HepG2 (cell line): ENCODE measurements around the gene RSPH9. TPM values are rescaled to one million over a fixed set of nuclear protein-coding genes. Genes with fewer than 3 reads are reported as not detected.
A peak's percentile ranks its signal among the peaks of the same experiment; 100 is the strongest.

Source experiments
- AGO2 ChIP-seq: fragments of 200-400 bp; formaldehyde crosslinking; optimal IDR thresholded peaks from 2 replicates; pipeline ENCODE3; 2017; ENCODE audit warnings: mild to moderate bottlenecking, low read depth, low read length, moderate library complexity
- FLYWCH1 ChIP-seq: sonication (generic); formaldehyde crosslinking; IDR thresholded peaks from 2 replicates; pipeline ENCODE4 v1.8.1; 2023; ENCODE audit warnings: mild to moderate bottlenecking, missing genetic modification reagents
- GABPA ChIP-seq, 2 experiments: IDR thresholded peaks; 2 replicates each; pipeline ENCODE4 v1.6.1; 2011 to 2016; ENCODE audit warnings: low read depth in 2 of 2, low read length in 1 of 2, missing biosample characterization in 1 of 2, missing genetic modification characterization in 1 of 2
- MATR3 ChIP-seq: sonication (generic); formaldehyde crosslinking; IDR thresholded peaks from 2 replicates; pipeline ENCODE4 v1.4.0; 2020; ENCODE audit warnings: missing genetic modification reagents
- MIER3 ChIP-seq: IDR thresholded peaks from 2 replicates; pipeline ENCODE4 v1.6.1; 2016; ENCODE audit warnings: missing compliant biosample characterization, borderline replicate concordance
- PHF5A ChIP-seq: IDR thresholded peaks from one replicate; pipeline ENCODE4 v1.6.1; 2018; ENCODE audit warnings: low read depth, missing genetic modification reagents; ENCODE audit not compliant: unreplicated experiment
- POGZ ChIP-seq: sonication (generic); formaldehyde crosslinking; IDR thresholded peaks from 2 replicates; pipeline ENCODE4 v1.4.0; 2020; ENCODE audit warnings: mild to moderate bottlenecking, missing genetic modification reagents
- ZBTB3 ChIP-seq: sonication (generic); formaldehyde crosslinking; IDR thresholded peaks from 2 replicates; pipeline ENCODE4 v1.4.0; 2020; ENCODE audit warnings: low read depth, mild to moderate bottlenecking, moderate library complexity, missing genetic modification reagents, borderline replicate concordance
- ZMAT3 ChIP-seq: sonication (generic); formaldehyde crosslinking; conservative IDR thresholded peaks from 2 replicates; pipeline ENCODE4 v1.7.0; 2021; ENCODE audit warnings: missing genetic modification reagents
- ZNF616 ChIP-seq: sonication (generic); formaldehyde crosslinking; IDR thresholded peaks from 2 replicates; pipeline ENCODE4 v1.5.0; 2020; ENCODE audit warnings: low read depth, mild to moderate bottlenecking, missing genetic modification reagents
- polyA plus RNA-seq, 8 experiments: library from polyadenylated mRNA; depleted of rRNA in 3 of 8; stranded (reverse) in 7 of 8; unstranded in 1 of 8; fragments of >200 nt; fragmentation: Illumina TruSeq in 4 of 8; extraction: Trizol in 4 of 8; gene quantifications; 2 replicates each; pipeline versions ENCODE4 v1.2.1 to v1.2.3, GENCODE V29; 2011 to 2016; ENCODE audit warnings: low read depth in 4 of 8, missing spikeins in 1 of 8, mixed read lengths in 1 of 8; ENCODE audit not compliant: insufficient read depth in 1 of 8
- total RNA-seq, 5 experiments: library from RNA; depleted of rRNA; stranded (reverse); fragments of >200 nt; fragmentation: Illumina TruSeq; extraction: Trizol; gene quantifications; 2 replicates each; pipeline ENCODE4 v1.2.3, GENCODE V29; 2016; ENCODE audit warnings: low read depth in 1 of 5
- TF ChIP-seq, protein P1 (sequence below): sonication (generic); formaldehyde crosslinking; IDR thresholded peaks from 2 replicates; pipeline ENCODE4 v1.4.0; 2020; ENCODE audit warnings: missing genetic modification reagents
- TF ChIP-seq, protein P2 (sequence below): sonication (generic); formaldehyde crosslinking; IDR thresholded peaks from 2 replicates; pipeline ENCODE4 v1.9.0; 2021; ENCODE audit warnings: missing genetic modification reagents, mild to moderate bottlenecking, borderline replicate concordance
- TF ChIP-seq, protein P3 (sequence below): sonication (generic); formaldehyde crosslinking; conservative IDR thresholded peaks from 2 replicates; pipeline ENCODE4 v1.8.1; 2023; ENCODE audit warnings: missing genetic modification reagents
- TF ChIP-seq, protein P4 (sequence below): sonication (generic); formaldehyde crosslinking; IDR thresholded peaks from 2 replicates; pipeline ENCODE4 v1.8.0; 2022; ENCODE audit warnings: mild to moderate bottlenecking, missing genetic modification reagents; ENCODE audit not compliant: insufficient replicate concordance

Gene RSPH9
- total and polyA plus RNA-seq, 2 of the 13 experiments (the other 11 are each of a cell fraction or from before 2014, with no cell fraction given) = 0.04 TPM; not detected in 1

DNA sequence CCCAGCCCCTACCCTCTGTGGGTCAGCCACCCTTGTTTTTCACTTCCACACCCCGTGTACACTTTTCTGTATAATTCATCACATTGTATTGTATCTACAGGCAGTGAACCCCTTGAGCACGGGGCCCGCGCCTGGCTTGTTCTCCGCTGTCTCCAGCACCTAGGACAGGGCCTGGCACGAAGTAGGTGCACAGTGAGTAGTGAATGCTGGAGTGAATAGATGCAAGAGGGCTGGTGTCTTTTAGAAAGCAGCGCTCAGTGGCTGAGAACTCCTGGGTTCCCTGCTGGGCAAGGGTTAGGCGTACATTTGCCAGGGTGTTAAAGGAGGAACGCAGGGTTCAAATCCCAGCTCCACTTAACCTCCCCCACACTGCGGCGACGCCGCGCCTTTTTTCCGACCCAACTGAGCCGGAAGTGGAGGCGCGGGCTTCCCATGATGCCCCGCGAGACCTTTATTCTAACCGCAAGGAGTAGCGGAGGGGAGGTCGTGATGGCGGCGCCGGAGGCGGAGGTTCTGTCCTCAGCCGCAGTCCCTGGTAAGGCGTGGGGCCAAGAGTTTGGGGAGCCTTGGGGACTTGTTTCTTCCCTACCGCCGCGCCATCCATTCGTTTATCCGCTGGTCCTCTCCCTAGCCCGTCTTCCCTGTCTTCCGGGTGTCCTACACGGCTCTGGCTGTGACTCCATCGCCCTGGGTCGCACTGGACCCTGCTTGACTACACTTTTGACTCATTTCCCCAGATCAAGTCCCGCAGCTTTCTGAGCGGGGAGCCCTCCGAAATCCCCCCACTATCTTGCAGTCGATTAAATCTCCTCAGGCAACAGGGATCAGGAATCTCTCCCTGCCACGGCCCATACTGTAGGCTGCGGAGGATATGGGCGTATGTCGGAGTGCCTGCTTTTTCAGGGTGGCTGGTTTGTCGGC, 9.2 kb upstream of the RSPH9 start, which contains the start of gene MAD2L1BP (continued):
- TF ChIP-seq, protein P1, sequence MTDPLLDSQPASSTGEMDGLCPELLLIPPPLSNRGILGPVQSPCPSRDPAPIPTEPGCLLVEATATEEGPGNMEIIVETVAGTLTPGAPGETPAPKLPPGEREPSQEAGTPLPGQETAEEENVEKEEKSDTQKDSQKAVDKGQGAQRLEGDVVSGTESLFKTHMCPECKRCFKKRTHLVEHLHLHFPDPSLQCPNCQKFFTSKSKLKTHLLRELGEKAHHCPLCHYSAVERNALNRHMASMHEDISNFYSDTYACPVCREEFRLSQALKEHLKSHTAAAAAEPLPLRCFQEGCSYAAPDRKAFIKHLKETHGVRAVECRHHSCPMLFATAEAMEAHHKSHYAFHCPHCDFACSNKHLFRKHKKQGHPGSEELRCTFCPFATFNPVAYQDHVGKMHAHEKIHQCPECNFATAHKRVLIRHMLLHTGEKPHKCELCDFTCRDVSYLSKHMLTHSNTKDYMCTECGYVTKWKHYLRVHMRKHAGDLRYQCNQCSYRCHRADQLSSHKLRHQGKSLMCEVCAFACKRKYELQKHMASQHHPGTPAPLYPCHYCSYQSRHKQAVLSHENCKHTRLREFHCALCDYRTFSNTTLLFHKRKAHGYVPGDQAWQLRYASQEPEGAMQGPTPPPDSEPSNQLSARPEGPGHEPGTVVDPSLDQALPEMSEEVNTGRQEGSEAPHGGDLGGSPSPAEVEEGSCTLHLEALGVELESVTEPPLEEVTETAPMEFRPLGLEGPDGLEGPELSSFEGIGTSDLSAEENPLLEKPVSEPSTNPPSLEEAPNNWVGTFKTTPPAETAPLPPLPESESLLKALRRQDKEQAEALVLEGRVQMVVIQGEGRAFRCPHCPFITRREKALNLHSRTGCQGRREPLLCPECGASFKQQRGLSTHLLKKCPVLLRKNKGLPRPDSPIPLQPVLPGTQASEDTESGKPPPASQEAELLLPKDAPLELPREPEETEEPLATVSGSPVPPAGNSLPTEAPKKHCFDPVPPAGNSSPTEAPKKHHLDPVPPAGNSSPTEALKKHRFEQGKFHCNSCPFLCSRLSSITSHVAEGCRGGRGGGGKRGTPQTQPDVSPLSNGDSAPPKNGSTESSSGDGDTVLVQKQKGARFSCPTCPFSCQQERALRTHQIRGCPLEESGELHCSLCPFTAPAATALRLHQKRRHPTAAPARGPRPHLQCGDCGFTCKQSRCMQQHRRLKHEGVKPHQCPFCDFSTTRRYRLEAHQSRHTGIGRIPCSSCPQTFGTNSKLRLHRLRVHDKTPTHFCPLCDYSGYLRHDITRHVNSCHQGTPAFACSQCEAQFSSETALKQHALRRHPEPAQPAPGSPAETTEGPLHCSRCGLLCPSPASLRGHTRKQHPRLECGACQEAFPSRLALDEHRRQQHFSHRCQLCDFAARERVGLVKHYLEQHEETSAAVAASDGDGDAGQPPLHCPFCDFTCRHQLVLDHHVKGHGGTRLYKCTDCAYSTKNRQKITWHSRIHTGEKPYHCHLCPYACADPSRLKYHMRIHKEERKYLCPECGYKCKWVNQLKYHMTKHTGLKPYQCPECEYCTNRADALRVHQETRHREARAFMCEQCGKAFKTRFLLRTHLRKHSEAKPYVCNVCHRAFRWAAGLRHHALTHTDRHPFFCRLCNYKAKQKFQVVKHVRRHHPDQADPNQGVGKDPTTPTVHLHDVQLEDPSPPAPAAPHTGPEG = no peak
- TF ChIP-seq, protein P2, sequence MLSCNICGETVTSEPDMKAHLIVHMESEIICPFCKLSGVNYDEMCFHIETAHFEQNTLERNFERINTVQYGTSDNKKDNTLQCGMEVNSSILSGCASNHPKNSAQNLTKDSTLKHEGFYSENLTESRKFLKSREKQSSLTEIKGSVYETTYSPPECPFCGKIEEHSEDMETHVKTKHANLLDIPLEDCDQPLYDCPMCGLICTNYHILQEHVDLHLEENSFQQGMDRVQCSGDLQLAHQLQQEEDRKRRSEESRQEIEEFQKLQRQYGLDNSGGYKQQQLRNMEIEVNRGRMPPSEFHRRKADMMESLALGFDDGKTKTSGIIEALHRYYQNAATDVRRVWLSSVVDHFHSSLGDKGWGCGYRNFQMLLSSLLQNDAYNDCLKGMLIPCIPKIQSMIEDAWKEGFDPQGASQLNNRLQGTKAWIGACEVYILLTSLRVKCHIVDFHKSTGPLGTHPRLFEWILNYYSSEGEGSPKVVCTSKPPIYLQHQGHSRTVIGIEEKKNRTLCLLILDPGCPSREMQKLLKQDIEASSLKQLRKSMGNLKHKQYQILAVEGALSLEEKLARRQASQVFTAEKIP (CRISPR knock-in tag) = no peak
- TF ChIP-seq POGZ (CRISPR knock-in tag) (peak; percentile 77), MIER3 (CRISPR knock-in tag) (peak; percentile 55; the same call in 1 of the 2 replicates), ZBTB3 (CRISPR knock-in tag) (no peak; the same call in 1 of the 2 replicates), AGO2 (peak; percentile 34), ZMAT3 (CRISPR knock-in tag) (no peak), FLYWCH1 (CRISPR knock-in tag) (no peak), GABPA (IDR thresholded peaks at IDR 0.05; ENCODE audit: low read depth, low read length) (peak; percentile 65), GABPA (CRISPR knock-in tag; IDR thresholded peaks at IDR 0.05; ENCODE audit: low read depth) (peak; percentile 95), MATR3 (CRISPR knock-in tag) (no peak), PHF5A (CRISPR knock-in tag) (no peak), ZNF616 (CRISPR knock-in tag) (0 out of 2 replicates have a peak, but pooled peaks have one; percentile 70)
- TF ChIP-seq, protein P3, sequence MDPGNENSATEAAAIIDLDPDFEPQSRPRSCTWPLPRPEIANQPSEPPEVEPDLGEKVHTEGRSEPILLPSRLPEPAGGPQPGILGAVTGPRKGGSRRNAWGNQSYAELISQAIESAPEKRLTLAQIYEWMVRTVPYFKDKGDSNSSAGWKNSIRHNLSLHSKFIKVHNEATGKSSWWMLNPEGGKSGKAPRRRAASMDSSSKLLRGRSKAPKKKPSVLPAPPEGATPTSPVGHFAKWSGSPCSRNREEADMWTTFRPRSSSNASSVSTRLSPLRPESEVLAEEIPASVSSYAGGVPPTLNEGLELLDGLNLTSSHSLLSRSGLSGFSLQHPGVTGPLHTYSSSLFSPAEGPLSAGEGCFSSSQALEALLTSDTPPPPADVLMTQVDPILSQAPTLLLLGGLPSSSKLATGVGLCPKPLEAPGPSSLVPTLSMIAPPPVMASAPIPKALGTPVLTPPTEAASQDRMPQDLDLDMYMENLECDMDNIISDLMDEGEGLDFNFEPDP (CRISPR knock-in tag) = 0 out of 2 replicates have a peak, but pooled peaks have one; percentile 76
- TF ChIP-seq, protein P4, sequence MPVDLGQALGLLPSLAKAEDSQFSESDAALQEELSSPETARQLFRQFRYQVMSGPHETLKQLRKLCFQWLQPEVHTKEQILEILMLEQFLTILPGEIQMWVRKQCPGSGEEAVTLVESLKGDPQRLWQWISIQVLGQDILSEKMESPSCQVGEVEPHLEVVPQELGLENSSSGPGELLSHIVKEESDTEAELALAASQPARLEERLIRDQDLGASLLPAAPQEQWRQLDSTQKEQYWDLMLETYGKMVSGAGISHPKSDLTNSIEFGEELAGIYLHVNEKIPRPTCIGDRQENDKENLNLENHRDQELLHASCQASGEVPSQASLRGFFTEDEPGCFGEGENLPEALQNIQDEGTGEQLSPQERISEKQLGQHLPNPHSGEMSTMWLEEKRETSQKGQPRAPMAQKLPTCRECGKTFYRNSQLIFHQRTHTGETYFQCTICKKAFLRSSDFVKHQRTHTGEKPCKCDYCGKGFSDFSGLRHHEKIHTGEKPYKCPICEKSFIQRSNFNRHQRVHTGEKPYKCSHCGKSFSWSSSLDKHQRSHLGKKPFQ (CRISPR knock-in tag) = no peak
